Breast epithelium (tissue), 4 donors: ENCODE measurements around the gene PLXNA4. TPM values are rescaled to one million over a fixed set of nuclear protein-coding genes. Genes with fewer than 3 reads are reported as not detected.

Experiments
- DNase-seq, 2 donors: peaks; one replicate each; pipeline ENCODE4 v3.0.0-alpha.2; 2019; ENCODE audit warnings: low spot score in 2 of 2
- H3K27ac ChIP-seq, 2 donors: fragments of 200-600 bp; sonication (generic) in 1 of 2; one replicate each; pipeline ENCODE4 v1.5.1; 2016 to 2019; ENCODE audit warnings: mild to moderate bottlenecking in 1 of 2
- H3K27me3 ChIP-seq, 2 donors: fragments of 200-600 bp; sonication (generic) in 1 of 2; one replicate each; pipeline versions ENCODE4 v1.5.1 to v1.6.0; 2017 to 2019; ENCODE audit warnings: control low read depth in 1 of 2, mild to moderate bottlenecking in 1 of 2
- H3K36me3 ChIP-seq: fragments of 200-600 bp; one replicate; pipeline ENCODE4 v1.5.1; 2019
- H3K4me1 ChIP-seq, 2 donors: fragments of 200-600 bp; sonication (generic); one replicate each; pipeline ENCODE4 v1.5.1; 2016 to 2019; ENCODE audit warnings: control low read depth in 1 of 2
- H3K4me3 ChIP-seq, 3 donors: fragments of 200-600 bp; sonication (generic); 1 replicate in 2 of 3; 2 replicates in 1 of 3; pipeline ENCODE4 v1.5.1; 2016 to 2019; ENCODE audit warnings: mild to moderate bottlenecking in 3 of 3, moderate library complexity in 2 of 3
- H3K9me3 ChIP-seq, 2 donors: fragments of 200-600 bp; sonication (generic) in 1 of 2; one replicate each; pipeline ENCODE4 v1.5.1; 2016 to 2019; ENCODE audit warnings: control low read depth in 1 of 2
- POLR2A ChIP-seq: fragments of 450-650 bp; IDR thresholded peaks from one replicate; pipeline ENCODE4 v1.6.1; 2016; ENCODE audit warnings: antibody characterized with exemption, mild to moderate bottlenecking, moderate library complexity
- POLR2AphosphoS5 ChIP-seq, 3 donors: sonication (generic); formaldehyde crosslinking; IDR thresholded peaks; one replicate each; pipeline ENCODE4 v1.6.1; 2017; ENCODE audit warnings: antibody characterized with exemption in 3 of 3
- intact Hi-C: fragments of 100-400 bp; cut with DNase I; formaldehyde crosslinking; loops from one replicate; pipeline ENCODE4 v1.15.1; 2023; ENCODE audit warnings: low total_unique reads
- total RNA-seq, 3 donors: library from RNA; depleted of rRNA; stranded (reverse); fragments of >200 nt; gene quantifications; one replicate each; pipeline ENCODE4 v1.1.0, GENCODE V29; 2016
- TF ChIP-seq, protein P1 (sequence below), 3 donors: fragments of 450-650 bp; IDR thresholded peaks; one replicate each; pipeline ENCODE4 v1.5.1; 2016 to 2017; ENCODE audit warnings: antibody characterized with exemption in 3 of 3, mild to moderate bottlenecking in 3 of 3, moderate library complexity in 3 of 3

PLXNA4 gene
- total RNA-seq, 3 donors from 2014 or later, result 7.2 to 32.5 (median 26.2) TPM

DNA sequence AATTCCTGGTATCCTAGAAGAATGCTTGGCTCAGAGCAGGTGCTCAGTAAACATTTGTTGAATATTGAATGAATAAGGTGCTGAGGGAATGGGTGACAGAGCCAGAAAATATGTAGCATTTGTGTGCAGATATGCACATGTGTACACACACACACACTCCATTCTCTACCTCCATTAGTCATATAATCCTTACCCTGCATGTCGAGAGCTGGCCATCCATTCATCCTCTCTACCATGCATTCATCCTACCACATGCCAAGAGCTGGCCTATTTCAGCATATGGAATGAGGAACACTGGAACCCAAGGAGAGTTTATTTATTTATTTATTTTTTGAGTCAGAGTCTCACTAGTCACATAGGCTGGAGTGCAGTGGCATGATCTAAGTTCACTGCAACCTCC is 284.8 kb downstream of the PLXNA4 start:
- H3K36me3 ChIP-seq, result no peaks in the 10 kb centered on the region
- H3K27ac ChIP-seq, result no peak overlapping the region
- DNase-seq, result no peak
- TF ChIP-seq POLR2A (no peak), POLR2AphosphoS5 (IDR thresholded peaks at IDR 0.05) (no peak)
- TF ChIP-seq, protein P1, sequence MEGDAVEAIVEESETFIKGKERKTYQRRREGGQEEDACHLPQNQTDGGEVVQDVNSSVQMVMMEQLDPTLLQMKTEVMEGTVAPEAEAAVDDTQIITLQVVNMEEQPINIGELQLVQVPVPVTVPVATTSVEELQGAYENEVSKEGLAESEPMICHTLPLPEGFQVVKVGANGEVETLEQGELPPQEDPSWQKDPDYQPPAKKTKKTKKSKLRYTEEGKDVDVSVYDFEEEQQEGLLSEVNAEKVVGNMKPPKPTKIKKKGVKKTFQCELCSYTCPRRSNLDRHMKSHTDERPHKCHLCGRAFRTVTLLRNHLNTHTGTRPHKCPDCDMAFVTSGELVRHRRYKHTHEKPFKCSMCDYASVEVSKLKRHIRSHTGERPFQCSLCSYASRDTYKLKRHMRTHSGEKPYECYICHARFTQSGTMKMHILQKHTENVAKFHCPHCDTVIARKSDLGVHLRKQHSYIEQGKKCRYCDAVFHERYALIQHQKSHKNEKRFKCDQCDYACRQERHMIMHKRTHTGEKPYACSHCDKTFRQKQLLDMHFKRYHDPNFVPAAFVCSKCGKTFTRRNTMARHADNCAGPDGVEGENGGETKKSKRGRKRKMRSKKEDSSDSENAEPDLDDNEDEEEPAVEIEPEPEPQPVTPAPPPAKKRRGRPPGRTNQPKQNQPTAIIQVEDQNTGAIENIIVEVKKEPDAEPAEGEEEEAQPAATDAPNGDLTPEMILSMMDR (IDR thresholded peaks at IDR 0.05), result no peak
- intact Hi-C loops, result no loop called here
- H3K4me3 ChIP-seq, result no peak overlapping the region
- H3K27me3 ChIP-seq, result no peaks in the 10 kb centered on the region
- H3K9me3 ChIP-seq, result no peaks in the 10 kb centered on the region
- H3K4me1 ChIP-seq, result no peaks in the 10 kb centered on the region

GRCh38 chr7:132290021-132290420 is 286.2 kb downstream of the PLXNA4 start:
- H3K4me3 ChIP-seq, result no peak overlapping the region
- no peak overlapping the region for H3K27ac ChIP-seq
- no peaks in the 10 kb centered on the region for H3K36me3 ChIP-seq
- no peaks in the 10 kb centered on the region for H3K4me1 ChIP-seq
- no peaks in the 10 kb centered on the region for H3K27me3 ChIP-seq
- no peak for TF ChIP-seq POLR2AphosphoS5 (IDR thresholded peaks at IDR 0.05)
- no peak for TF ChIP-seq POLR2A
- TF ChIP-seq, protein P1 (IDR thresholded peaks at IDR 0.05), result no peak
- DNase-seq, result no peak
- intact Hi-C loops, result no loop called here
- no peaks in the 10 kb centered on the region for H3K9me3 ChIP-seq

GRCh38 chr7:132286836-132287235 is 289.4 kb downstream of the PLXNA4 start:
- Histone ChIP-seq H3K27ac (no peak overlapping the region), H3K27me3 (no peaks in the 10 kb centered on the region), H3K36me3 (no peaks in the 10 kb centered on the region), H3K9me3 (no peaks in the 10 kb centered on the region), H3K4me1 (no peaks in the 10 kb centered on the region), H3K4me3 (no peak overlapping the region)
- DNase-seq, result peak in 1 of 2 donors; percentile 60
- TF ChIP-seq POLR2AphosphoS5 (IDR thresholded peaks at IDR 0.05), result no peak
- no peak for TF ChIP-seq POLR2A
- TF ChIP-seq, protein P1 (IDR thresholded peaks at IDR 0.05), result no peak
- intact Hi-C loops, result no loop called here

DNA sequence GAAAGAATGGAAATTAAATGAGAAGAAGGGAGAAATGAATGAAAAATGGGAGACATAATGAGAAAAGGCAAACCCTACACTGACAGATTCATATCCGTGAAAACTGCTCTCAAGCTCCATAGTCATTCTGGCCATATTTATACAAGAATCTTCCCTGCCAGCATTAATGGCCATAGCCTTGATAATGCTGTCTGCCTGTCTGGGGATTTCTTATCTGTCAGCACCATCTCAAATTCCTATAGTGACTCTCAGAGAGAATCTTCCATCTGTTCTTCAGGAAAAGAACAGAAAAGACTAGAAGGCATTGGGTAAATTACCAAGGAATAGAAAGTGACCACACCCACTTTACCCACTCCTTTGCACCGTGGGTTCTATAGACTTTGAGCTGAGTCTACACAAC is 295.9 kb downstream of the PLXNA4 start:
- no peaks in the 10 kb centered on the region for H3K36me3 ChIP-seq
- intact Hi-C loops, result no loop called here
- TF ChIP-seq POLR2AphosphoS5 (IDR thresholded peaks at IDR 0.05), result no peak
- TF ChIP-seq, protein P1 (IDR thresholded peaks at IDR 0.05), result no peak
- no peak for TF ChIP-seq POLR2A

DNA sequence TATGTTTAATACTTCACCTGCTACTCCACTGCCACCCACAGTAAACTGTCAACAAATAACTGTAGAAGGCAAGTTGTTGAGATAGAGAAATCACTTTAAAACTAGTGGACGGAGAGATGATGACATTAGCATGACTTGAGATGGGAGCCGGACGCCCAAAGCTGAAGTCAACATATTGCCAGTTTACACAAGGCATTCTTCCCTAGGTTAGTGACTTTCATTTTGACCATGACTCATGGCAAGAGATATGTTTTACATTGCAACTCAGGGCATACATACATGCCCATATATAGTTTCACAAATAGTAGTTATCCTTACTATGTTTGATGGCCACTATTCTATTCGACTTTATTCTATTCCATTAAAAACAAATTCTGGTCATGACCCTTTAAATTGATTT is 296.6 kb downstream of the PLXNA4 start:
- no peaks in the 10 kb centered on the region for H3K4me1 ChIP-seq
- no peaks in the 10 kb centered on the region for H3K36me3 ChIP-seq
- H3K9me3 ChIP-seq, result no peaks in the 10 kb centered on the region
- TF ChIP-seq, protein P1 (IDR thresholded peaks at IDR 0.05), result no peak
- no peak for TF ChIP-seq POLR2AphosphoS5 (IDR thresholded peaks at IDR 0.05)
- no peak for TF ChIP-seq POLR2A
- no peaks in the 10 kb centered on the region for H3K27me3 ChIP-seq
- intact Hi-C loops, result no loop called here
- no peak overlapping the region for H3K4me3 ChIP-seq
- no peak for DNase-seq
- H3K27ac ChIP-seq, result no peak overlapping the region

More for the DNA sequence above, 295.9 kb downstream of the PLXNA4 start:
- Histone ChIP-seq H3K27me3 (no peaks in the 10 kb centered on the region), H3K9me3 (no peaks in the 10 kb centered on the region), H3K4me3 (no peak overlapping the region), H3K4me1 (no peaks in the 10 kb centered on the region), H3K27ac (no peak overlapping the region)
- no peak for DNase-seq
